Endothelial cell (in vitro differentiated cells): ENCODE results near the gene WDR5B. TPM values are rescaled to one million over a fixed set of nuclear protein-coding genes. Genes with fewer than 3 reads are reported as not detected.

Experiments
- DNase-seq: peaks from one replicate; pipeline ENCODE4 v3.0.0; 2021; ENCODE audit warnings: low spot score
- H3K27ac Mint-ChIP-seq: one replicate; pipeline ENCODE4 v1.8.0; 2021; ENCODE audit warnings: mixed read lengths, inconsistent platforms; ENCODE audit not compliant: unreplicated experiment
- H3K27me3 Mint-ChIP-seq: one replicate; pipeline ENCODE4 v1.8.0; 2021; ENCODE audit warnings: mild to moderate bottlenecking, moderate library complexity, mixed read lengths, inconsistent platforms; ENCODE audit not compliant: unreplicated experiment
- H3K36me3 Mint-ChIP-seq: one replicate; pipeline ENCODE4 v1.8.0; 2021; ENCODE audit warnings: mild to moderate bottlenecking, low read depth, mixed read lengths, inconsistent platforms; ENCODE audit not compliant: unreplicated experiment
- H3K4me1 Mint-ChIP-seq: one replicate; pipeline ENCODE4 v1.8.0; 2021; ENCODE audit warnings: mild to moderate bottlenecking, mixed read lengths, inconsistent platforms; ENCODE audit not compliant: unreplicated experiment
- H3K4me3 Mint-ChIP-seq: one replicate; pipeline ENCODE4 v1.8.0; 2021; ENCODE audit warnings: mild to moderate bottlenecking, mixed read lengths, inconsistent platforms; ENCODE audit not compliant: unreplicated experiment
- H3K9me3 Mint-ChIP-seq: one replicate; pipeline ENCODE4 v1.8.0; 2021; ENCODE audit warnings: mixed read lengths, inconsistent platforms; ENCODE audit not compliant: unreplicated experiment
- total RNA-seq: library from RNA; stranded (reverse); fragmentation: NEBNext Ultra II Directional; extraction: Animal tissue kit (Norgen Biotek cat#: 25700); gene quantifications from one replicate; pipeline ENCODE4 v1.2.1, GENCODE V29; 2021; ENCODE audit not compliant: unreplicated experiment
- TF ChIP-seq, protein P1 (sequence below): fragments of 200-600 bp; sonication (generic); IDR thresholded peaks from one replicate; pipeline ENCODE4 v1.5.0; 2021; ENCODE audit warnings: antibody characterized with exemption; ENCODE audit not compliant: unreplicated experiment

The WDR5B gene
- total RNA-seq, 1 donor from 2014 or later: 3.1 TPM

DNA sequence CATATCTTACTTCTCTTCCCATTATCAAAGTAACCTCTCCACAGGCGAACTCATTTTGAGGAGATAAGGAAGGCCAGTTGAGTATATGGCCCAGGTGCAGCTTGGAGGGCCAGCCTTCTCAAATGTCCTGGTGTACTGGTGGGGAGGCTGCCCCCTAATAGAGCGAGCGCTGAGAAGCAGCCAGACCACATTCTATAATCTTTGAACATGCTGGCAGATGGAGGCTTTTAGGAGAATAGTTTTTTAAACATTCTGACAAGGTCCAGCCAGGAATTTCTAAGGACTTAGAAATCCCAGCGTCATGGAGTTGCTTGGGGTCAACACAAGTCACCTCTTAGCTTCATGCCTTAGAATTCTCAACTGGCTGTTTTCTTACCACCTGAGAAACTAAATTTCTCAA lies 5.8 kb downstream of the WDR5B start:
- Mint-ChIP-seq H3K36me3 (peaks cover 5% of the 10 kb centered on the region), H3K4me3 (no peak overlapping the region), H3K27ac (no peak overlapping the region), H3K4me1 (peaks cover 7% of the 10 kb centered on the region), H3K9me3 (no peaks in the 10 kb centered on the region), H3K27me3 (no peaks in the 10 kb centered on the region)
- TF ChIP-seq, protein P1, sequence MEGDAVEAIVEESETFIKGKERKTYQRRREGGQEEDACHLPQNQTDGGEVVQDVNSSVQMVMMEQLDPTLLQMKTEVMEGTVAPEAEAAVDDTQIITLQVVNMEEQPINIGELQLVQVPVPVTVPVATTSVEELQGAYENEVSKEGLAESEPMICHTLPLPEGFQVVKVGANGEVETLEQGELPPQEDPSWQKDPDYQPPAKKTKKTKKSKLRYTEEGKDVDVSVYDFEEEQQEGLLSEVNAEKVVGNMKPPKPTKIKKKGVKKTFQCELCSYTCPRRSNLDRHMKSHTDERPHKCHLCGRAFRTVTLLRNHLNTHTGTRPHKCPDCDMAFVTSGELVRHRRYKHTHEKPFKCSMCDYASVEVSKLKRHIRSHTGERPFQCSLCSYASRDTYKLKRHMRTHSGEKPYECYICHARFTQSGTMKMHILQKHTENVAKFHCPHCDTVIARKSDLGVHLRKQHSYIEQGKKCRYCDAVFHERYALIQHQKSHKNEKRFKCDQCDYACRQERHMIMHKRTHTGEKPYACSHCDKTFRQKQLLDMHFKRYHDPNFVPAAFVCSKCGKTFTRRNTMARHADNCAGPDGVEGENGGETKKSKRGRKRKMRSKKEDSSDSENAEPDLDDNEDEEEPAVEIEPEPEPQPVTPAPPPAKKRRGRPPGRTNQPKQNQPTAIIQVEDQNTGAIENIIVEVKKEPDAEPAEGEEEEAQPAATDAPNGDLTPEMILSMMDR: no peak
- DNase-seq: no peak

DNA sequence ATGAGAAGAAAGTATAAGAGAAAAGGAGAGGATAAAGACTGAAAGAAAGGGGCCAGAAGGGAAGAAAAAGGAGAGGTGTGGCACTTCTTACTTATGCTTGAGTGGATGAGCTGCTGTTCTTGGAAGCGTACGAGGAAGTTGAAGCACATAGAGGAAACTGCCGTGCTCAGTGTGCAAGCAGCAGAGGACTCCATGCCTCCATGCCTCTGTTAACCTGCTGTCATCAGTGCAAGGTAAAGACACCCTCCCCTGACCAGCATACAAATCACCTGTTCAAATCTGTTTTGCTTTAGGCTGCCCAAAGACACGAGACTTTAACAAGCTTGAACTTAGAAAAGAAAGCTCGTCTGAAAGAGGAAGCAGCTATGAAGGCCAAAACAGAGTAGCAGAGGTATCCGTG lies 6.4 kb downstream of the WDR5B start:
- H3K27me3 Mint-ChIP-seq: no peaks in the 10 kb centered on the region

DNA sequence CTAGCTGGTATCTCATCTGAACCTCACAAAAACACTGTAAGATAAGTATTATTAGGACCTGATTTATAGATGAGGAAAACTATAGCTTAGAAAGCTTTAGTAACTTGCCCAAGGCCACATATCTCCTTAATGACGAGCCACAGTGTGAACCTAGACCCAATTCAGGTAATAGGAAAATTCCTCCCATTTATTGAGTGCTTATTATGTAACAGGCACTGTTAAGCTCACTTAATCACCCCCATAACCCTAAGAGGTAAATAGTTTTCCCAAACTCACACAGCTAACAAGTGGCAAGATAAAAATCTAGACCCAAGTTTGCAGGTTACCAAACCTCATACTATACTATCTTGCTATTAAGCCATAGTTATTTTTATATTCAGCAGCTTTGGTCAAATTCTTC lies 7.9 kb downstream of the WDR5B start:
- Mint-ChIP-seq H3K9me3 (no peaks in the 10 kb centered on the region), H3K27ac (no peak overlapping the region), H3K4me1 (peaks cover 10% of the 10 kb centered on the region), H3K36me3 (peaks cover 5% of the 10 kb centered on the region), H3K27me3 (no peaks in the 10 kb centered on the region), H3K4me3 (no peak overlapping the region)
- TF ChIP-seq, protein P1: no peak
- no peak for DNase-seq

More for the DNA sequence above, 6.4 kb downstream of the WDR5B start:
- H3K4me1 Mint-ChIP-seq: peaks cover 11% of the 10 kb centered on the region
- H3K36me3 Mint-ChIP-seq: peaks cover 5% of the 10 kb centered on the region
- DNase-seq: no peak
- H3K9me3 Mint-ChIP-seq: no peaks in the 10 kb centered on the region
- no peak overlapping the region for H3K4me3 Mint-ChIP-seq
- TF ChIP-seq, protein P1: no peak
- H3K27ac Mint-ChIP-seq: no peak overlapping the region

DNA sequence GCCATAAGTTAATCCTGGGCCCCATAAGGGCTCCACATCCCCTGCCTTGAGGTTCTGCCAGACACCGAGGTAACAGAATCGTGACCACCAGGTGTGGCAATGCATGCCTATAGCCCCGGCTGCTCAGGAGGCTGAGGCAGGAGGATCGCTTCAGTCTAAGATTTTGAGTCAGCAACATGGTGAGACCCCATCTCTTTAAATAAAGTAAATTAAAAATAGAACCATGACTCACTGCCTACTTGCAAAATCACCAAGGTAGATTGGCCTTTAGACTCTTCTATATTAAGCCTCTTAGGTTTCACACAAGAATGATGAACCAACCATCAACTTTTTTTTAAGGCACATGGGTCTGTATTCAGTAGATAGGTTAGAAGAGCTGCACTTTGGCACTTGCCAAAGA lies 9.7 kb downstream of the WDR5B start:
- H3K27ac Mint-ChIP-seq: no peak overlapping the region
- no peak overlapping the region for H3K4me3 Mint-ChIP-seq
- H3K4me1 Mint-ChIP-seq: peaks cover 8% of the 10 kb centered on the region
- H3K9me3 Mint-ChIP-seq: no peaks in the 10 kb centered on the region
- TF ChIP-seq, protein P1: no peak
- H3K27me3 Mint-ChIP-seq: no peaks in the 10 kb centered on the region
- peaks cover 5% of the 10 kb centered on the region for H3K36me3 Mint-ChIP-seq
- no peak for DNase-seq

DNA sequence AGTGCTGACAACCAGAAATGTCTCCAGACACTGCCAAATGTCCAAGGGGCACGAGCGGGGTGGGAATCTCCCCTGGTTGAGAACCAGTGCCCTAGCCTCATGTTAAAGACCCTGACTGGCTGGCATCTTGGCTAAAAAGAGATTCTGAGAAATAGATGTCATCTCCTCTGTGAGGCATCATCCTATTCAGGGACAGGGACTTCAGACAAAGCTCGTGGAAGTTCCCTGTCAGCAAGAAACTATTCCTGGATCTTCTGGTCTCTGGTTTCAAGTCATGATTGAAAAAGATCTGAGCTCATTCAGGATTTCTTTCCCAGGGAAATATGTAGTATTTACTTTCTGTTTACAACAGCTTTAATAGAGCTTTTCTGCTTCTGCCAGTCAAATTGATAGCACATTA lies 10.8 kb downstream of the WDR5B start:
- Mint-ChIP-seq H3K27me3 (no peaks in the 10 kb centered on the region), H3K4me1 (peaks cover 8% of the 10 kb centered on the region), H3K27ac (no peak overlapping the region), H3K4me3 (no peak overlapping the region), H3K36me3 (peaks cover 5% of the 10 kb centered on the region), H3K9me3 (no peaks in the 10 kb centered on the region)
- TF ChIP-seq, protein P1: no peak
- DNase-seq: no peak
